ENCODE measurements around the gene AARS1. TPM values are rescaled to one million over a fixed set of nuclear protein-coding genes. Genes with fewer than 3 reads are reported as not detected.
"Not testable (repeated sequence)": the region's sequence is repeated elsewhere in the genome, so short reads cannot be mapped to it uniquely, and the experiment has no call there.

Gene AARS1
- total and polyA plus RNA-seq, 9 donors: 38.1 to 71.1 (median 62.5) TPM

GRCh38 chr16:70255574-70255973 lies 33.7 kb downstream of the AARS1 start:
- 98% methylated on average over 9 of the region's 9 CpGs for WGBS (ENCODE audit: insufficient coverage)
- peaks cover 79% of the 10 kb centered on the region for H3K36me3 ChIP-seq (ENCODE audit: control insufficient read depth, insufficient read depth, low read length)
- no peak for DNase-seq
- H3K27ac ChIP-seq (ENCODE audit: low read length): no peak overlapping the region
- no peak overlapping the region for H3K4me3 ChIP-seq (ENCODE audit: low read length)
- no peaks in the 10 kb centered on the region for H3K9me3 ChIP-seq (replicated peaks; ENCODE audit: control insufficient read depth, low read depth, low read length)
- H3K4me1 ChIP-seq (ENCODE audit: control insufficient read depth, insufficient read depth, low read length): peaks cover 7% of the 10 kb centered on the region
- no peaks in the 10 kb centered on the region for H3K27me3 ChIP-seq (ENCODE audit: control insufficient read depth, insufficient read depth, low read length)

- H3K9me3 ChIP-seq (replicated peaks; ENCODE audit: control insufficient read depth, low read depth, low read length): no peaks in the 10 kb centered on the region
- H3K27me3 ChIP-seq (ENCODE audit: control insufficient read depth, insufficient read depth, low read length): no peaks in the 10 kb centered on the region
- H3K4me3 ChIP-seq (ENCODE audit: low read length): no peak overlapping the region
- H3K27ac ChIP-seq (ENCODE audit: low read length): no peak overlapping the region
- WGBS (ENCODE audit: insufficient coverage): 100% methylated on average over 1 of the region's 12 CpGs
- H3K36me3 ChIP-seq (ENCODE audit: control insufficient read depth, insufficient read depth, low read length): peaks cover 75% of the 10 kb centered on the region
- H3K4me1 ChIP-seq (ENCODE audit: control insufficient read depth, insufficient read depth, low read length): peaks cover 11% of the 10 kb centered on the region
- no peak for DNase-seq
These were observed 34.4 kb downstream of the AARS1 start for GRCh38 chr16:70254965-70255286.

GRCh38 chr16:70254180-70254964 lies 34.9 kb downstream of the AARS1 start:
- H3K4me1 ChIP-seq (ENCODE audit: control insufficient read depth, insufficient read depth, low read length): peaks cover 15% of the 10 kb centered on the region
- 94% methylated on average over 5 of the region's 9 CpGs for WGBS (ENCODE audit: insufficient coverage)
- no peaks in the 10 kb centered on the region for H3K9me3 ChIP-seq (replicated peaks; ENCODE audit: control insufficient read depth, low read depth, low read length)
- no peaks in the 10 kb centered on the region for H3K27me3 ChIP-seq (ENCODE audit: control insufficient read depth, insufficient read depth, low read length)
- H3K27ac ChIP-seq (ENCODE audit: low read length): no peak overlapping the region
- peaks cover 70% of the 10 kb centered on the region for H3K36me3 ChIP-seq (ENCODE audit: control insufficient read depth, insufficient read depth, low read length)
- DNase-seq: no peak
- no peak overlapping the region for H3K4me3 ChIP-seq (ENCODE audit: low read length)

GRCh38 chr16:70253291-70254106 lies 35.8 kb downstream of the AARS1 start:
- 73% methylated on average over 10 of the region's 16 CpGs for WGBS (ENCODE audit: insufficient coverage)
- Histone ChIP-seq H3K36me3 (ENCODE audit: control insufficient read depth, insufficient read depth, low read length) (peaks cover 61% of the 10 kb centered on the region), H3K4me3 (ENCODE audit: low read length) (no peak overlapping the region), H3K9me3 (replicated peaks; ENCODE audit: control insufficient read depth, low read depth, low read length) (no peaks in the 10 kb centered on the region), H3K27ac (ENCODE audit: low read length) (no peak overlapping the region), H3K4me1 (ENCODE audit: control insufficient read depth, insufficient read depth, low read length) (peaks cover 15% of the 10 kb centered on the region), H3K27me3 (ENCODE audit: control insufficient read depth, insufficient read depth, low read length) (no peaks in the 10 kb centered on the region)
- peak; percentile 20 for DNase-seq

- peak; percentile 16 for DNase-seq
- 82% methylated on average over 17 of the region's 21 CpGs for WGBS (ENCODE audit: insufficient coverage)
- no peak overlapping the region for H3K4me3 ChIP-seq (ENCODE audit: low read length)
- H3K4me1 ChIP-seq (ENCODE audit: control insufficient read depth, insufficient read depth, low read length): peaks cover 15% of the 10 kb centered on the region
- peak overlapping the region; percentile 47 for H3K27ac ChIP-seq (ENCODE audit: low read length)
- H3K27me3 ChIP-seq (ENCODE audit: control insufficient read depth, insufficient read depth, low read length): no peaks in the 10 kb centered on the region
- H3K36me3 ChIP-seq (ENCODE audit: control insufficient read depth, insufficient read depth, low read length): peaks cover 53% of the 10 kb centered on the region
- no peaks in the 10 kb centered on the region for H3K9me3 ChIP-seq (replicated peaks; ENCODE audit: control insufficient read depth, low read depth, low read length)
These were observed 36.8 kb downstream of the AARS1 start for GRCh38 chr16:70252355-70252988.

- DNase-seq: peak; percentile 97
- H3K36me3 ChIP-seq (ENCODE audit: control insufficient read depth, insufficient read depth, low read length): peaks cover 48% of the 10 kb centered on the region
- peak within 1 kb of the TSS; percentile 47 for H3K4me3 ChIP-seq (ENCODE audit: low read length)
- H3K9me3 ChIP-seq (replicated peaks; ENCODE audit: control insufficient read depth, low read depth, low read length): no peaks in the 10 kb centered on the region
- H3K4me1 ChIP-seq (ENCODE audit: control insufficient read depth, insufficient read depth, low read length): peaks cover 15% of the 10 kb centered on the region
- peak within 1 kb of the TSS; percentile 47 for H3K27ac ChIP-seq (ENCODE audit: low read length)
- under 1% methylated on average over 58 of the region's 65 CpGs for WGBS (ENCODE audit: insufficient coverage)
- no peaks in the 10 kb centered on the region for H3K27me3 ChIP-seq (ENCODE audit: control insufficient read depth, insufficient read depth, low read length)
These were observed 37.5 kb downstream of the AARS1 start, which contains the start of gene EXOSC6 for GRCh38 chr16:70251629-70252354. EXOSC6 (minus strand) TSS chr16:70251940; CDS start chr16:70251900, 40 bp downstream.

GRCh38 chr16:70250748-70251628 lies 38.3 kb downstream of the AARS1 start:
- peak overlapping the region; percentile 45 for H3K4me3 ChIP-seq (ENCODE audit: low read length)
- no peaks in the 10 kb centered on the region for H3K9me3 ChIP-seq (replicated peaks; ENCODE audit: control insufficient read depth, low read depth, low read length)
- peaks cover 15% of the 10 kb centered on the region for H3K4me1 ChIP-seq (ENCODE audit: control insufficient read depth, insufficient read depth, low read length)
- WGBS (ENCODE audit: insufficient coverage): under 1% methylated on average over 92 of the region's 92 CpGs
- no peaks in the 10 kb centered on the region for H3K27me3 ChIP-seq (ENCODE audit: control insufficient read depth, insufficient read depth, low read length)
- H3K27ac ChIP-seq (ENCODE audit: low read length): no peak overlapping the region
- peaks cover 40% of the 10 kb centered on the region for H3K36me3 ChIP-seq (ENCODE audit: control insufficient read depth, insufficient read depth, low read length)
- DNase-seq: peak; percentile 41

- WGBS (ENCODE audit: insufficient coverage): no CpG with 5 or more reads among the region's 4 CpGs
- not testable (repeated sequence) for H3K27me3 ChIP-seq (ENCODE audit: control insufficient read depth, insufficient read depth, low read length); H3K4me3 ChIP-seq (ENCODE audit: low read length); H3K27ac ChIP-seq (ENCODE audit: low read length); H3K9me3 ChIP-seq (replicated peaks; ENCODE audit: control insufficient read depth, low read depth, low read length); DNase-seq
- Histone ChIP-seq H3K36me3 (ENCODE audit: control insufficient read depth, insufficient read depth, low read length) (peaks cover 30% of the 10 kb centered on the region), H3K4me1 (ENCODE audit: control insufficient read depth, insufficient read depth, low read length) (peaks cover 15% of the 10 kb centered on the region)
These were observed 39.6 kb downstream of the AARS1 start for GRCh38 chr16:70249697-70250096.

GRCh38 chr16:70238773-70239172 lies 50.5 kb downstream of the AARS1 start:
- not testable (repeated sequence) for H3K4me1 ChIP-seq (ENCODE audit: control insufficient read depth, insufficient read depth, low read length); H3K27ac ChIP-seq (ENCODE audit: low read length); DNase-seq; H3K9me3 ChIP-seq (replicated peaks; ENCODE audit: control insufficient read depth, low read depth, low read length); H3K27me3 ChIP-seq (ENCODE audit: control insufficient read depth, insufficient read depth, low read length); H3K4me3 ChIP-seq (ENCODE audit: low read length); H3K36me3 ChIP-seq (ENCODE audit: control insufficient read depth, insufficient read depth, low read length)
